GM23248 (cell line): ENCODE measurements around the gene NCBP3.

ENCODE experiments used
- EZH2 ChIP-seq: fragments of 200-600 bp; sonication (generic); IDR thresholded peaks from 2 replicates; pipeline ENCODE4 v1.6.1; 2018; ENCODE audit warnings: antibody characterized with exemption, mild to moderate bottlenecking; ENCODE audit not compliant: insufficient read depth, poor library complexity, severe bottlenecking
- EZH2phosphoT487 ChIP-seq: fragments of 200-600 bp; sonication (generic); IDR thresholded peaks from 2 replicates; pipeline ENCODE4 v1.6.1; 2018; ENCODE audit warnings: antibody characterized with exemption, moderate library complexity, mild to moderate bottlenecking, low read depth; ENCODE audit not compliant: insufficient read depth

GRCh38 chr17:3890878-3891219 is 44.8 kb upstream of the NCBP3 start:
- TF ChIP-seq EZH2: no peak
- TF ChIP-seq EZH2phosphoT487: no peak
